Small intestine (tissue), 7 donors: ENCODE data around the gene TOR2A. TPM values are rescaled to one million over a fixed set of nuclear protein-coding genes. Genes with fewer than 3 reads are reported as not detected.

ENCODE experiments used
- DNase-seq, 2 donors: peaks; one replicate each; pipeline versions ENCODE4 v3.0.0 to v3.0.0-alpha.2; 2013
- FAIRE-seq: peaks from 2 replicates; lab custom pipeline; 2012; peaks lifted over from hg19 to GRCh38; lab: Jason Lieb, UNC
- H3K27ac ChIP-seq, 3 donors: one replicate each; pipeline ENCODE4 v1.5.1; 2013; ENCODE audit warnings: low read length in 2 of 3, mild to moderate bottlenecking in 2 of 3, control low read depth in 1 of 3, inconsistent platforms in 1 of 3, low read depth in 1 of 3, moderate library complexity in 1 of 3
- H3K27me3 ChIP-seq, 3 donors: one replicate each; pipeline ENCODE4 v1.6.1; 2013; ENCODE audit warnings: low read length in 3 of 3, inconsistent platforms in 1 of 3; ENCODE audit not compliant: control insufficient read depth in 3 of 3, insufficient read depth in 3 of 3
- H3K36me3 ChIP-seq, 3 donors: one replicate each; pipeline ENCODE4 v1.6.1; 2013; ENCODE audit warnings: low read length in 3 of 3, inconsistent platforms in 1 of 3, low read depth in 1 of 3, mild to moderate bottlenecking in 1 of 3, moderate library complexity in 1 of 3; ENCODE audit not compliant: control insufficient read depth in 3 of 3, insufficient read depth in 2 of 3
- H3K4me1 ChIP-seq, 3 donors: one replicate each; pipeline ENCODE4 v1.6.1; 2013; ENCODE audit warnings: low read length in 2 of 3, inconsistent platforms in 1 of 3, low read depth in 1 of 3, mild to moderate bottlenecking in 1 of 3, moderate library complexity in 1 of 3; ENCODE audit not compliant: control insufficient read depth in 3 of 3, insufficient read depth in 2 of 3
- H3K4me3 ChIP-seq, 3 donors: one replicate each; pipeline ENCODE4 v1.5.1; 2013; ENCODE audit warnings: low read length in 3 of 3, control low read depth in 1 of 3, inconsistent platforms in 1 of 3, low read depth in 1 of 3, mild to moderate bottlenecking in 1 of 3, moderate library complexity in 1 of 3
- H3K9me3 ChIP-seq, 2 donors: one replicate each; pipeline ENCODE4 v1.6.1; 2013; ENCODE audit warnings: low read depth in 1 of 2, low read length in 1 of 2; ENCODE audit not compliant: control insufficient read depth in 2 of 2, insufficient read depth in 1 of 2
- WGBS, 3 donors: extraction: QIAGEN DNeasy Blood & Tissue Kit; methylation state at CpG; one replicate each; pipeline ENCODE4 v1.1.7; 2013; 5-methylcytosine and 5-hydroxymethylcytosine counted together
- polyA plus RNA-seq, 4 donors: library from polyadenylated mRNA; stranded (reverse) in 3 of 4; unstranded in 1 of 4; fragments of 200-250 nt in 3 of 4; fragments of 120-200 nt in 1 of 4; gene quantifications; one replicate each; pipeline versions ENCODE4 v1.2.1 to v1.2.3, GENCODE V29; 2013
- donor health status: healthy with polysubstance abuse.
- donor health status: control.
- donor health status: control.
- donor health status: Bipolar disorder and iron deficiency.
- donor health status: healthy.

Gene TOR2A
- polyA plus RNA-seq, 4 donors, result 13.2 to 24.0 (median 21.1) TPM

- WGBS, 3 donors, result 80 to 85% (median 80%) methylated on average over 6 to 9 of the region's 9 CpGs
- no peak for FAIRE-seq
- Histone ChIP-seq H3K27ac (peak overlapping the region in 1 of 3 donors; percentile 87), H3K36me3 (peaks cover 0 to 9% (median 0%) of the 10 kb centered on the region in 3 donors), H3K9me3 (no peaks in the 10 kb centered on the region), H3K4me3 (peak overlapping the region in 1 of 3 donors; percentile 67), H3K27me3 (no peaks in the 10 kb centered on the region), H3K4me1 (peaks cover 0 to 10% (median 0%) of the 10 kb centered on the region in 3 donors)
- no peak for DNase-seq
Measured at GRCh38 chr9:127716412-127716811, 18.7 kb downstream of the TOR2A start.

GRCh38 chr9:127715470-127716337 is 19.4 kb downstream of the TOR2A start, which contains the start of the genes PTRH1 and TTC16:
Gene PTRH1 (minus strand): TSS chr9:127715663. CDS start chr9:127715639, 24 bp downstream.
Gene TTC16 (plus strand): TSS chr9:127716079. CDS start chr9:127716146, 67 bp downstream.
- H3K27ac ChIP-seq, result peak within 1 kb of the TSS; percentile 21 to 87 (median 45)
- H3K36me3 ChIP-seq, result peaks cover 0 to 9% (median 0%) of the 10 kb centered on the region in 3 donors
- peak within 1 kb of the TSS; percentile 66 to 71 (median 67) for H3K4me3 ChIP-seq
- H3K27me3 ChIP-seq, result no peaks in the 10 kb centered on the region
- no peaks in the 10 kb centered on the region for H3K9me3 ChIP-seq
- peaks cover 0 to 10% (median 0%) of the 10 kb centered on the region in 3 donors for H3K4me1 ChIP-seq
- FAIRE-seq, result no peak
- DNase-seq, result peak; percentile 96 to 98
- 5 to 6% (median 5%) methylated on average over 64 to 65 of the region's 65 CpGs for WGBS, 3 donors

- DNase-seq (peak; percentile 36 to 53), FAIRE-seq (no peak)
- peaks cover 0 to 12% (median 0%) of the 10 kb centered on the region in 3 donors for H3K36me3 ChIP-seq
- peak overlapping the region in 2 of 3 donors; percentile 2 to 59 for H3K27ac ChIP-seq
- WGBS, 3 donors, result 0 to 1% (median 0%) methylated on average over 17 to 44 of the region's 44 CpGs
- H3K27me3 ChIP-seq, result no peaks in the 10 kb centered on the region
- H3K4me3 ChIP-seq, result peak overlapping the region; percentile 66 to 71 (median 67)
- peaks cover 0 to 10% (median 0%) of the 10 kb centered on the region in 3 donors for H3K4me1 ChIP-seq
- H3K9me3 ChIP-seq, result no peaks in the 10 kb centered on the region
Measured at GRCh38 chr9:127714951-127715469, 20.1 kb downstream of the TOR2A start.

- Histone ChIP-seq H3K27me3 (no peaks in the 10 kb centered on the region), H3K4me3 (peak overlapping the region in 1 of 3 donors; percentile 14), H3K36me3 (peaks cover 0 to 12% (median 0%) of the 10 kb centered on the region in 3 donors), H3K9me3 (no peaks in the 10 kb centered on the region), H3K4me1 (peaks cover 0 to 10% (median 0%) of the 10 kb centered on the region in 3 donors), H3K27ac (no peak overlapping the region)
- no peak for DNase-seq
- 78 to 81% (median 79%) methylated on average over 19 of the region's 19 CpGs for WGBS, 3 donors
- FAIRE-seq, result no peak
Measured at GRCh38 chr9:127714020-127714750, 20.9 kb downstream of the TOR2A start.

GRCh38 chr9:127712867-127713266 is 22.2 kb downstream of the TOR2A start:
- DNase-seq, result no peak
- H3K27me3 ChIP-seq, result no peaks in the 10 kb centered on the region
- peaks cover 0 to 10% (median 0%) of the 10 kb centered on the region in 3 donors for H3K4me1 ChIP-seq
- 93 to 96% (median 96%) methylated on average over 10 of the region's 10 CpGs for WGBS, 3 donors
- H3K4me3 ChIP-seq, result no peak overlapping the region
- no peak for FAIRE-seq
- no peaks in the 10 kb centered on the region for H3K9me3 ChIP-seq
- H3K27ac ChIP-seq, result no peak overlapping the region
- peaks cover 0 to 12% (median 0%) of the 10 kb centered on the region in 3 donors for H3K36me3 ChIP-seq

- H3K9me3 ChIP-seq, result no peaks in the 10 kb centered on the region
- DNase-seq (no peak), FAIRE-seq (no peak)
- H3K27ac ChIP-seq, result no peak overlapping the region
- no peaks in the 10 kb centered on the region for H3K27me3 ChIP-seq
- peaks cover 0 to 12% (median 0%) of the 10 kb centered on the region in 3 donors for H3K36me3 ChIP-seq
- 91 to 92% (median 92%) methylated on average over 11 of the region's 11 CpGs for WGBS, 3 donors
- peaks cover 0 to 10% (median 0%) of the 10 kb centered on the region in 3 donors for H3K4me1 ChIP-seq
- H3K4me3 ChIP-seq, result no peak overlapping the region
Measured at GRCh38 chr9:127712371-127712770, 22.7 kb downstream of the TOR2A start.

GRCh38 chr9:127711831-127712274 is 23.2 kb downstream of the TOR2A start:
- H3K4me3 ChIP-seq, result no peak overlapping the region
- H3K27me3 ChIP-seq, result no peaks in the 10 kb centered on the region
- DNase-seq (no peak), FAIRE-seq (no peak)
- WGBS, 3 donors, result 81 to 89% (median 81%) methylated on average over 11 of the region's 11 CpGs
- peaks cover 0 to 10% (median 0%) of the 10 kb centered on the region in 3 donors for H3K4me1 ChIP-seq
- no peak overlapping the region for H3K27ac ChIP-seq
- H3K36me3 ChIP-seq, result peaks cover 0 to 12% (median 0%) of the 10 kb centered on the region in 3 donors
- H3K9me3 ChIP-seq, result no peaks in the 10 kb centered on the region
